ENCODE results near the gene NFATC1. TPM values are rescaled to one million over a fixed set of nuclear protein-coding genes. Genes with fewer than 3 reads are reported as not detected.

The NFATC1 gene
- polyA plus RNA-seq, 2 donors: 1.3 to 1.9 TPM

DNA sequence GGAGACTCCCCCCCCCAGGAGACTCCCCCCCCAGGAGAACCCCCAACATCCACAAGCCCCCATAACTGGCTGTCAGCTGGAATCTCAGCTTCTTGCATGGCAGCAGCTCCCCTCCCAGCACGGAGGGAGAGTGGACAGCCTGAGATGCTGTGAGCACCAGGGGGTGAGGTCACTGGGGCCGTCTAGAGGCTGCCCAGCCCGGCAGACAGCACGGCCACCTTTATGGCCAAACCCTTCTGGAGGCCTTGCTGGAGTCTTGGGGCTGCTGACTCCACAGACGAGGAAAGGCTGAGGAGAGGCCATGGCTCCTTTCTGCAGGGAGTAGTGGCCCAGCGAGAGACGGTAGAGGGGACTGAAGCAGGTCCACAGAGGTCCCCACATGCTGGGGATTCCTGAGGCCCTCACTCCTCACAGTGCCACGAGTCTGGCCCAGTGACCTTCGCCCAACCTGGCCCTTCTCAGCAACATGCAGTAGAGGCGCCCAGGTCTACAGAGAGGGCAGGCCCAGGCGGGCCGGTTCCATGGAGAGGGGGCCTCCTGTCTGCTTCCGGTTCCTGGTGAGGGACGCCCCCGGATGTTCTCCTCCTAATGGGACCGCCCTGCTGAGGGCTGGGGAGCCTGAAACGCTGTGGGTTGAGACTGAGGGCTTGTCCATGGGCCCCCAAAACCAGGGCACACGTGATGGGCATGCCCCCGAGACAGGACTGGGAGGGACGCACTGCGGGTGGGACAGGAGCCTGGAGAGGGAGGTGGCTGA is 161.3 kb downstream of the NFATC1 start:
- Histone ChIP-seq H3K9me3 (ENCODE audit: control insufficient read depth in 2 of 2, insufficient read depth in 1 of 2, low read depth in 1 of 2, low read length in 1 of 2) (no peaks in the 10 kb centered on the region), H3K27ac (ENCODE audit: low read depth in 2 of 2, low read length in 1 of 2) (no peak overlapping the region), H3K27me3 (ENCODE audit: control insufficient read depth in 1 of 2, insufficient read depth in 2 of 2, low read length in 2 of 2) (no peaks in the 10 kb centered on the region), H3K4me1 (ENCODE audit: control insufficient read depth in 2 of 2, insufficient read depth in 2 of 2, low read length in 1 of 2) (peaks cover 3 to 10% of the 10 kb centered on the region in 2 donors), H3K36me3 (ENCODE audit: control insufficient read depth in 2 of 2, insufficient read depth in 2 of 2, low read length in 1 of 2) (no peaks in the 10 kb centered on the region), H3K4me3 (ENCODE audit: low read depth in 1 of 2, low read length in 2 of 2) (no peak overlapping the region)
- 81 to 83% methylated on average over 21 of the region's 21 CpGs for WGBS, 2 donors

DNA sequence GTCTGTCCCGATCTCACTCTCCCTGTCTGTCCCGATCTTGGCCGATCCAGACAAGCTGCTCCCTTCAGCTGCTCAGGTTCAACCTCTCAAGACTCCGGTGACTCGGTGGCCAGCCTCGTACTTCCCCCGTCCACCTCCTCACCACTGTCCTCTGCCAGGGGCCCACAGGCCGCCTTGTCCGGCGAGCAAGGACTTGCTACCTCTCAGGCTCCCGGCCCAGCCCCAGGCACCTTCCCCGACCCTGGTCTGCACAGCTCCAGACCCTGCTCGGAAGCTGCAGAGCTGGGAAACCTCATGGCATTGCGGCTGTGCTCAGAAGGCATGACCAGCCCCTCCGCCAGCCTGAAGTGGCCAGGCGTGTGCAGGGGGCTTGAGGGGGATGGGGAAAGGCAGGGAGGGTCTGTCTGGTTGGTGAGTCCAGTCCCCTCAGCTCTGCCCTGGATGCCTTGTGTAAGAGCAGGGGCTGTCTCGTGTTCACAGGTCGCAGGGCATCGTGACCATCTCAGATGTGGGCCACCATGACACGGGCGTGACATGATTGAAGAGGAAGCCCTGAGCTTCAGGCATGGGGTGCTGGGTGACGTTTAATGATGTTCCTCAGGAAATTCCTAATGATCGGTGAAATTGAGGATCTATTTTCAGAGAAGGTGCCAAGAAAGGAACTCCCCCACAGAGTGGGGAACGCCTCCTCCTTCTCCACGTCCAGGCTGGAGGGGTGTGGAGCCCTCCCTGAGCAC is 162.6 kb downstream of the NFATC1 start:
- H3K9me3 ChIP-seq (ENCODE audit: control insufficient read depth in 2 of 2, insufficient read depth in 1 of 2, low read depth in 1 of 2, low read length in 1 of 2): no peaks in the 10 kb centered on the region
- WGBS, 2 donors: 87 to 88% methylated on average over 25 of the region's 25 CpGs
- no peaks in the 10 kb centered on the region for H3K27me3 ChIP-seq (ENCODE audit: control insufficient read depth in 1 of 2, insufficient read depth in 2 of 2, low read length in 2 of 2)
- H3K4me3 ChIP-seq (ENCODE audit: low read depth in 1 of 2, low read length in 2 of 2): no peak overlapping the region
- no peak overlapping the region for H3K27ac ChIP-seq (ENCODE audit: low read depth in 2 of 2, low read length in 1 of 2)
- no peaks in the 10 kb centered on the region for H3K36me3 ChIP-seq (ENCODE audit: control insufficient read depth in 2 of 2, insufficient read depth in 2 of 2, low read length in 1 of 2)
- peaks cover 3% of the 10 kb centered on the region in 2 donors for H3K4me1 ChIP-seq (ENCODE audit: control insufficient read depth in 2 of 2, insufficient read depth in 2 of 2, low read length in 1 of 2)

DNA sequence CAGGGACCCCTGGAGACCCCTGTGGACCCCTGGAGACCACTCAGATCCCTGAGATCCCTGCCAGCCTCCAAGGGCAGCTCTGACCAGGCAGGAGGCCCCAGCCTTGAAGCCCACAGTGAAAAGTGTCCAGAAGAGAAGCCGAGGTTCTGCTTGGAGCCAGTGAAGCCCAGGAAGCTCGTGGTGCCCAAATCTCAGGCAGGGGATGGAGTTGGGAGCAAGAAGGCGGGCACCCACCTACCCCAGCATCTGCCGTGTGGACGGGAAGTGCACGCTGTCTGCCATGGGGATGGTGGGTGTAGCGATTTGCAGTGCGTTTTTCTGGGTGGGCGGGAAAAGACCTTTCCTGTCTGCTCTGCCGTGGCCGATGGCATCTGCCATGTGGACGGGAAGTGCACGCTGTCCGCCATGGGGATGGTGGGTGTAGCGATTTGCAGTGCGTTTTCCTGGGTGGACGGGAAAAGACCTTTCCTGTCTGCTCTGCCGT is 163.2 kb downstream of the NFATC1 start:
- H3K9me3 ChIP-seq (ENCODE audit: control insufficient read depth in 2 of 2, insufficient read depth in 1 of 2, low read depth in 1 of 2, low read length in 1 of 2): no peaks in the 10 kb centered on the region
- H3K27me3 ChIP-seq (ENCODE audit: control insufficient read depth in 1 of 2, insufficient read depth in 2 of 2, low read length in 2 of 2): no peaks in the 10 kb centered on the region
- peaks cover 0 to 3% of the 10 kb centered on the region in 2 donors for H3K4me1 ChIP-seq (ENCODE audit: control insufficient read depth in 2 of 2, insufficient read depth in 2 of 2, low read length in 1 of 2)
- no peak overlapping the region for H3K27ac ChIP-seq (ENCODE audit: low read depth in 2 of 2, low read length in 1 of 2)
- no peak overlapping the region for H3K4me3 ChIP-seq (ENCODE audit: low read depth in 1 of 2, low read length in 2 of 2)
- H3K36me3 ChIP-seq (ENCODE audit: control insufficient read depth in 2 of 2, insufficient read depth in 2 of 2, low read length in 1 of 2): no peaks in the 10 kb centered on the region
- 93 to 96% methylated on average over 18 of the region's 18 CpGs for WGBS, 2 donors

DNA sequence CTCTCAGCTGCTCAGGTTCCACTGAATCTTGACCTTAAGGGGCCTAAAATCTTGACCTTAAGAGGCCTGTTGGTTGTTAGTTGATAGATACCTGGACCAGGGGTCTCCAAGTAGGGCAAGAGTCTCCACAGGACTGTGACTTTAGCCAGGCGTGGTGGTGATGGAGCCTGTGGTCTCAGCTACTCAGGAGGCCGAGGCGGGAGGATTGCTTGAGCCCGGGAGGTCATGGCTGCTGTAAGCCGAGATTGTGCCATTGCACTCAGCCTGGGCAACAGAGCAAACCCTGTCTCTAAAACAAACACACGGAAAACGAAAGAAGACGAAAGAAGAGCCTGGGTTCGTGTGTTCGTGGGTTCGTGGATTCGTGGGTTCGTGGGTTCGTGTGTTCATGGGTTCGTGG is 163.7 kb downstream of the NFATC1 start:
- Histone ChIP-seq H3K4me1 (ENCODE audit: control insufficient read depth in 2 of 2, insufficient read depth in 2 of 2, low read length in 1 of 2) (peaks cover 0 to 3% of the 10 kb centered on the region in 2 donors), H3K9me3 (ENCODE audit: control insufficient read depth in 2 of 2, insufficient read depth in 1 of 2, low read depth in 1 of 2, low read length in 1 of 2) (no peaks in the 10 kb centered on the region), H3K27ac (ENCODE audit: low read depth in 2 of 2, low read length in 1 of 2) (no peak overlapping the region), H3K4me3 (ENCODE audit: low read depth in 1 of 2, low read length in 2 of 2) (no peak overlapping the region), H3K36me3 (ENCODE audit: control insufficient read depth in 2 of 2, insufficient read depth in 2 of 2, low read length in 1 of 2) (no peaks in the 10 kb centered on the region), H3K27me3 (ENCODE audit: control insufficient read depth in 1 of 2, insufficient read depth in 2 of 2, low read length in 2 of 2) (no peaks in the 10 kb centered on the region)
- 88 to 95% methylated on average over 15 of the region's 15 CpGs for WGBS, 2 donors

DNA sequence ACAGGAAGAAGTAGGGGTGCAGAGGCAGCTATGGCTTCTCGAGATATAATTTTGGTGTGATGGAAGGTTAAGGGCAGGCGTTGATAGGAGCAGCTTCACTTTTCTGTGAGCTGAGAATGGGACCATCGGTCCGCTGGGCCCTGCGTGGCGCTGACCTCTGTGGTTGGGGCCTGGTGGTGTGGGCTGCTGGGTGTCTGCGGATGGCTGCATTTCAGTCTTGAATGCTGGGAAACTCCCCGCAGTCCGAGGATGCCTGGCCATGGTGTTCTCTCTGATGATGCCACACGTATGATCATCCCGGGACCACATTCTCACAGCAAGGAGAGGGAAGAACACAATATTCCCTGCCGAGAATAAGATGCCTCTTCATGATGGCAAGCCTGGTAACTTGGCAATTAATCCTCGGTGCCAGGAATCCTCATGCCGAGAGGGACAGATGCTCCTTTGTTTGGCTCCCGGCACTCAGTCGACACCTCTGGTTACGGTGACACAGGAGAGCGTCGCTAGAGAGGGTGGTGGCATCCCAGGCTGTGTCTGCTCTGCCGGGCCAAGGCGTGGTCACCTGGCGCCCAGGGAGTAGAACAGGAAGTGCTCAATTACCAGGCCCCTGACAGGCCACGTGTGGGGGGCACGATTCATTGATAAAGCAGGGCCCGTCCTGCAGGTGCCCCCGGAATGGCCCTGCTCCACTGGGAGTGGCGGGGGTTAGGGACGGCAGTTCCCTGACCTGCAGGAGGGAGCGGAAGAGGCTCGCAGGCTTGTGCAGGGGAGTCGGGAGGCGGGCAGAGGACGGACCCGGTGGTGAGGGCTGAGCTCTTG is 164.5 kb downstream of the NFATC1 start:
- Histone ChIP-seq H3K4me3 (ENCODE audit: low read depth in 1 of 2, low read length in 2 of 2) (no peak overlapping the region), H3K9me3 (ENCODE audit: control insufficient read depth in 2 of 2, insufficient read depth in 1 of 2, low read depth in 1 of 2, low read length in 1 of 2) (no peaks in the 10 kb centered on the region), H3K4me1 (ENCODE audit: control insufficient read depth in 2 of 2, insufficient read depth in 2 of 2, low read length in 1 of 2) (peaks cover 0 to 3% of the 10 kb centered on the region in 2 donors), H3K36me3 (ENCODE audit: control insufficient read depth in 2 of 2, insufficient read depth in 2 of 2, low read length in 1 of 2) (no peaks in the 10 kb centered on the region), H3K27ac (ENCODE audit: low read depth in 2 of 2, low read length in 1 of 2) (no peak overlapping the region), H3K27me3 (ENCODE audit: control insufficient read depth in 1 of 2, insufficient read depth in 2 of 2, low read length in 2 of 2) (no peaks in the 10 kb centered on the region)
- WGBS, 2 donors: 87 to 89% methylated on average over 34 of the region's 34 CpGs

DNA sequence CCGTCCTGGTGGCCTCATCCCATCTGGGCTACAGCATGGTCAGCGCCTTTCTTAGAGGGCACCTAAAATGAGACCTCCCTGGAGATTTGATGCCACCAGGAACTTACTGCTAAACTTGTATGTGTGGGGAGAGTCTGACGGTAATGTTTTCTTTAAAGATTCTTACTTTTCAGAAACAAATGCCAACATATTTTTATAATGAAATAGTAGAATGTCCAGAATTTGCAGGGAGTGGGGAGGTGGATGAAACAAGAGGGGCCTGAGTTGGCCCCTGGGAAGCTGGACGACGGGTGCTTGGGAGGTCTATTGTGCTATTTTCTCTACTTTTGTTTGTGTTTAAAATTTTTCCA is 165.1 kb downstream of the NFATC1 start:
- 83 to 85% methylated on average over 5 of the region's 5 CpGs for WGBS, 2 donors
- H3K27ac ChIP-seq (ENCODE audit: low read depth in 2 of 2, low read length in 1 of 2): no peak overlapping the region
- H3K9me3 ChIP-seq (ENCODE audit: control insufficient read depth in 2 of 2, insufficient read depth in 1 of 2, low read depth in 1 of 2, low read length in 1 of 2): no peaks in the 10 kb centered on the region
- no peak overlapping the region for H3K4me3 ChIP-seq (ENCODE audit: low read depth in 1 of 2, low read length in 2 of 2)
- no peaks in the 10 kb centered on the region for H3K36me3 ChIP-seq (ENCODE audit: control insufficient read depth in 2 of 2, insufficient read depth in 2 of 2, low read length in 1 of 2)
- peaks cover 0 to 3% of the 10 kb centered on the region in 2 donors for H3K4me1 ChIP-seq (ENCODE audit: control insufficient read depth in 2 of 2, insufficient read depth in 2 of 2, low read length in 1 of 2)
- H3K27me3 ChIP-seq (ENCODE audit: control insufficient read depth in 1 of 2, insufficient read depth in 2 of 2, low read length in 2 of 2): no peaks in the 10 kb centered on the region

DNA sequence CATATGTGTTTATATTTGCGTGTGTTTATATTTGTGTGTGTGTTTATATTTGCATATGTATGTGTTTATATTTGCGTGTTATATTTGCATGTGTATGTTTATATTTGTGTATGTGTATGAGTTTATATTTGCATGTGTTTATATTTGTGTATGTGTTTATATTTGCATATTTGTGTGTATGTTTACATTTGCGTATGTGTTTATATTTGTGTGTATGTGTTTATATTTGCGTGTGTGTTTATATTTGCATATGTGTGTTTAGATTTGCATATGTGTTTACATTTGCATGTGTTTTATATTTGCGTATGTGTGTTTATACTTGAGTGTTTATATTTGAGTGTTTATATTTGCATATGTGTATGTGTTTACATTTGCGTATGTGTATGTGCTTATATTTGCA is 168.2 kb downstream of the NFATC1 start:
- Histone ChIP-seq H3K27me3 (ENCODE audit: control insufficient read depth in 1 of 2, insufficient read depth in 2 of 2, low read length in 2 of 2) (peaks cover 0 to 3% of the 10 kb centered on the region in 2 donors), H3K4me1 (ENCODE audit: control insufficient read depth in 2 of 2, insufficient read depth in 2 of 2, low read length in 1 of 2) (peaks cover under 1 to 7% of the 10 kb centered on the region in 2 donors), H3K36me3 (ENCODE audit: control insufficient read depth in 2 of 2, insufficient read depth in 2 of 2, low read length in 1 of 2) (no peaks in the 10 kb centered on the region), H3K9me3 (ENCODE audit: control insufficient read depth in 2 of 2, insufficient read depth in 1 of 2, low read depth in 1 of 2, low read length in 1 of 2) (no peaks in the 10 kb centered on the region), H3K4me3 (ENCODE audit: low read depth in 1 of 2, low read length in 2 of 2) (no peak overlapping the region), H3K27ac (ENCODE audit: low read depth in 2 of 2, low read length in 1 of 2) (no peak overlapping the region)
- WGBS, 2 donors: 85 to 87% methylated on average over 6 of the region's 6 CpGs

DNA sequence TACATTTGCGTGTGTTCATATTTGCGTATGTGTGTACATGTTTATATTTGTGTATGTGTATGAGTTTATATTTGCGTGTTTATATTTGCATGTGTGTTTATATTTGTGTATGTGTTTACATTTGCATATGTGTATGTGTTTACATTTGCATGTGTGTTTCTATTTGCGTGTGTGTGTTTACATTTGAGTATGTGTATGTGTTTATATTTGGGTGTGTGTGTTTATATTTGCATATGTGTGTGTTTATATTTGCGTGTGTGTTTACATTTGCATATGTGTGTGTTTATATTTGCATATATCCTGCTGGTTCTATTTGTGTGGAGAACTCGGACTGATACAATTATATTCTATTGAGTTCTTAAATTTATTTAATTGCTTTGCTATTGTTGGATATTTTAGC is 168.7 kb downstream of the NFATC1 start:
- Histone ChIP-seq H3K9me3 (ENCODE audit: control insufficient read depth in 2 of 2, insufficient read depth in 1 of 2, low read depth in 1 of 2, low read length in 1 of 2) (no peaks in the 10 kb centered on the region), H3K27ac (ENCODE audit: low read depth in 2 of 2, low read length in 1 of 2) (no peak overlapping the region), H3K4me3 (ENCODE audit: low read depth in 1 of 2, low read length in 2 of 2) (no peak overlapping the region), H3K27me3 (ENCODE audit: control insufficient read depth in 1 of 2, insufficient read depth in 2 of 2, low read length in 2 of 2) (peaks cover 0 to 3% of the 10 kb centered on the region in 2 donors), H3K36me3 (ENCODE audit: control insufficient read depth in 2 of 2, insufficient read depth in 2 of 2, low read length in 1 of 2) (no peaks in the 10 kb centered on the region), H3K4me1 (ENCODE audit: control insufficient read depth in 2 of 2, insufficient read depth in 2 of 2, low read length in 1 of 2) (peaks cover 0 to 7% of the 10 kb centered on the region in 2 donors)
- 73 to 81% methylated on average over 6 of the region's 6 CpGs for WGBS, 2 donors

DNA sequence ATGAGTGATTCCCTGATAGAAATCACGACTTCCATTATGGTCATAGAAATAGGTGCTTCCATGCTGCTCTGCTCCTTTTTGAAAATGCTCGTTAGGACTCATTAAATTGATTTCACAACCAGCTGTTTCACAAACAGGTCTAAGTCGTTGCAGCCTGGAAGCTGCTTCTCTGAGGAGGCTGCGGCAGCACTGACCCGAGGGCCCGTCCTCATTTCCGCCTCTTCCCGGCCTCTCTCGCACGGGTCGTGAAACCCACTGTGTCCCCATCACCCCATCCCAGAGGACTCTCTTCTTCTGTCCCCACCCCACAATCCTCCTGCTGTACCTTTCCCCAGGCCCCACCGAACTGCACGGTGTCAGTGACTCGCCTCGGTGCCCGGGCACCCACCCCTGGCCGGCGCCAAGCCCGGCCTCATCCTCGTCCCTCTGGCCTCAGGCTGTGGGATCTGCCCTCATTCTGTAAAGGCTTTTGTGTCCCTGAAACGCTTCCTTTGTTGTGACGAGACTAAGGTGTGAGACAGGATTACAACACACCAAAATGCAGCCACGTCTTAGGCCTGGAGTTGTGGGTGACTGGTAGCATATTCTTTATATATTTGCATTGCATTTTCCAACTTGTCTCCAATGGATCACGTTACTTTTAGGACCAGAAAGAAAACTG is 171.2 kb downstream of the NFATC1 start:
- Histone ChIP-seq H3K9me3 (ENCODE audit: control insufficient read depth in 2 of 2, insufficient read depth in 1 of 2, low read depth in 1 of 2, low read length in 1 of 2) (peaks cover 0 to 5% of the 10 kb centered on the region in 2 donors), H3K36me3 (ENCODE audit: control insufficient read depth in 2 of 2, insufficient read depth in 2 of 2, low read length in 1 of 2) (no peaks in the 10 kb centered on the region), H3K4me1 (ENCODE audit: control insufficient read depth in 2 of 2, insufficient read depth in 2 of 2, low read length in 1 of 2) (peaks cover 0 to 9% of the 10 kb centered on the region in 2 donors), H3K27ac (ENCODE audit: low read depth in 2 of 2, low read length in 1 of 2) (no peak overlapping the region), H3K27me3 (ENCODE audit: control insufficient read depth in 1 of 2, insufficient read depth in 2 of 2, low read length in 2 of 2) (peaks cover 0 to 3% of the 10 kb centered on the region in 2 donors), H3K4me3 (ENCODE audit: low read depth in 1 of 2, low read length in 2 of 2) (no peak overlapping the region)
- WGBS, 2 donors: 71 to 77% methylated on average over 24 of the region's 24 CpGs
